HepG2 (cell line): ENCODE measurements around the gene FITM1. TPM values are rescaled to one million over a fixed set of nuclear protein-coding genes. Genes with fewer than 3 reads are reported as not detected.

ENCODE experiments used
- ARID2 ChIP-seq: sonication (generic); formaldehyde crosslinking; IDR thresholded peaks from 2 replicates; pipeline ENCODE4 v1.8.1; 2022; ENCODE audit warnings: mild to moderate bottlenecking, missing genetic modification reagents, borderline replicate concordance
- ARNTL ChIP-seq: sonication (generic); formaldehyde crosslinking; IDR thresholded peaks from 2 replicates; pipeline ENCODE4 v1.4.0; 2020; ENCODE audit warnings: mild to moderate bottlenecking, missing genetic modification reagents
- BCL6 ChIP-seq: IDR thresholded peaks from 2 replicates; pipeline ENCODE4 v1.6.1; 2016; ENCODE audit warnings: missing genetic modification reagents, missing compliant biosample characterization
- CREM ChIP-seq, 2 experiments: sonication (generic) in 1 of 2; formaldehyde crosslinking in 1 of 2; IDR thresholded peaks; 2 replicates each; pipeline versions ENCODE4 v1.4.0 to v1.6.1; 2016 to 2020; ENCODE audit warnings: antibody characterized with exemption in 1 of 2, mild to moderate bottlenecking in 1 of 2, missing genetic modification reagents in 1 of 2
- E2F5 ChIP-seq: sonication (generic); formaldehyde crosslinking; conservative IDR thresholded peaks from 2 replicates; pipeline ENCODE4 v1.4.0; 2020; ENCODE audit warnings: missing genetic modification reagents
- EHMT2 ChIP-seq: fragments of 200-600 bp; sonication (generic); IDR thresholded peaks from 2 replicates; pipeline ENCODE4 v1.7.0; 2017; ENCODE audit warnings: antibody characterized with exemption, low read depth, low read length, borderline replicate concordance
- HNRNPUL1 ChIP-seq: fragments of 200-400 bp; formaldehyde crosslinking; IDR thresholded peaks from 2 replicates; pipeline ENCODE4 v1.6.1; 2017; ENCODE audit warnings: low read depth, mild to moderate bottlenecking, low read length, moderate library complexity
- NFKBIZ ChIP-seq: IDR thresholded peaks from 2 replicates; pipeline ENCODE4 v1.6.1; 2018; ENCODE audit warnings: missing genetic modification reagents, missing compliant biosample characterization
- NONO ChIP-seq, 2 experiments: fragments of 450-650 bp in 1 of 2; sonication (generic) in 1 of 2; formaldehyde crosslinking in 1 of 2; IDR thresholded peaks in 1 of 2; conservative IDR thresholded peaks in 1 of 2; 2 replicates each; pipeline versions ENCODE4 v1.6.1 to v1.8.0; 2017 to 2022; ENCODE audit warnings: mild to moderate bottlenecking in 1 of 2, missing genetic modification reagents in 1 of 2, moderate library complexity in 1 of 2
- PRPF4 ChIP-seq: fragments of 200-400 bp; formaldehyde crosslinking; IDR thresholded peaks from 2 replicates; pipeline ENCODE4 v1.6.1; 2016; ENCODE audit warnings: low read length, low read depth; ENCODE audit not compliant: poor library complexity, severe bottlenecking
- RFXAP ChIP-seq: sonication (generic); formaldehyde crosslinking; IDR thresholded peaks from 2 replicates; pipeline ENCODE4 v1.4.0; 2020; ENCODE audit warnings: missing genetic modification reagents, borderline replicate concordance
- SIX1 ChIP-seq: sonication (generic); formaldehyde crosslinking; IDR thresholded peaks from 2 replicates; pipeline ENCODE4 v1.4.0; 2020; ENCODE audit warnings: missing genetic modification reagents, borderline replicate concordance
- YY1 ChIP-seq: IDR thresholded peaks from 2 replicates; pipeline ENCODE4 v1.6.1; 2011; ENCODE audit warnings: low read length, low read depth, moderate library complexity, mild to moderate bottlenecking; ENCODE audit not compliant: insufficient read depth, insufficient replicate concordance
- ZBTB1 ChIP-seq: sonication (generic); formaldehyde crosslinking; IDR thresholded peaks from 2 replicates; pipeline ENCODE4 v1.4.0; 2020; ENCODE audit warnings: missing genetic modification reagents, borderline replicate concordance
- ZBTB2 ChIP-seq: sonication (generic); formaldehyde crosslinking; IDR thresholded peaks from 2 replicates; pipeline ENCODE4 v1.8.0; 2022; ENCODE audit warnings: low read depth, missing genetic modification reagents
- ZFP41 ChIP-seq: sonication (generic); formaldehyde crosslinking; IDR thresholded peaks from 2 replicates; pipeline ENCODE4 v1.4.0; 2020; ENCODE audit warnings: mild to moderate bottlenecking, missing genetic modification reagents, borderline replicate concordance
- ZMYM3 ChIP-seq: sonication (generic); formaldehyde crosslinking; IDR thresholded peaks from 2 replicates; pipeline ENCODE4 v1.5.1; 2020; ENCODE audit warnings: mild to moderate bottlenecking, missing genetic modification reagents
- ZNF414 ChIP-seq: sonication (generic); formaldehyde crosslinking; IDR thresholded peaks from 2 replicates; pipeline ENCODE4 v1.5.0; 2020; ENCODE audit warnings: missing genetic modification reagents
- ZNF484 ChIP-seq: sonication (generic); formaldehyde crosslinking; IDR thresholded peaks from 2 replicates; pipeline ENCODE4 v1.5.1; 2020; ENCODE audit warnings: mild to moderate bottlenecking, low read depth, missing genetic modification reagents, borderline replicate concordance
- ZNF577 ChIP-seq: sonication (generic); formaldehyde crosslinking; IDR thresholded peaks from 2 replicates; pipeline ENCODE4 v1.4.0; 2020; ENCODE audit warnings: mild to moderate bottlenecking, low read depth, missing genetic modification reagents, borderline replicate concordance
- ZNF615 ChIP-seq: sonication (generic); formaldehyde crosslinking; IDR thresholded peaks from 2 replicates; pipeline ENCODE4 v1.5.0; 2020; ENCODE audit warnings: mild to moderate bottlenecking, missing genetic modification reagents, borderline replicate concordance
- ZNF782 ChIP-seq: sonication (generic); formaldehyde crosslinking; IDR thresholded peaks from 2 replicates; pipeline ENCODE4 v1.4.0; 2020; ENCODE audit warnings: missing genetic modification reagents, mild to moderate bottlenecking, borderline replicate concordance
- ZNF83 ChIP-seq: sonication (generic); formaldehyde crosslinking; IDR thresholded peaks from 2 replicates; pipeline ENCODE4 v1.4.0; 2020; ENCODE audit warnings: missing genetic modification reagents, mild to moderate bottlenecking, borderline replicate concordance
- ZSCAN31 ChIP-seq: sonication (generic); formaldehyde crosslinking; IDR thresholded peaks from 2 replicates; pipeline ENCODE4 v1.5.0; 2020; ENCODE audit warnings: low read depth, mild to moderate bottlenecking, missing genetic modification reagents
- ZSCAN9 ChIP-seq: IDR thresholded peaks from 2 replicates; pipeline ENCODE4 v1.6.1; 2016; ENCODE audit warnings: borderline replicate concordance
- polyA plus RNA-seq, 8 experiments: library from polyadenylated mRNA; depleted of rRNA in 3 of 8; stranded (reverse) in 7 of 8; unstranded in 1 of 8; fragments of >200 nt; fragmentation: Illumina TruSeq in 4 of 8; extraction: Trizol in 4 of 8; gene quantifications; 2 replicates each; pipeline versions ENCODE4 v1.2.1 to v1.2.3, GENCODE V29; 2011 to 2016; ENCODE audit warnings: low read depth in 4 of 8, missing spikeins in 1 of 8, mixed read lengths in 1 of 8; ENCODE audit not compliant: insufficient read depth in 1 of 8
- total RNA-seq, 5 experiments: library from RNA; depleted of rRNA; stranded (reverse); fragments of >200 nt; fragmentation: Illumina TruSeq; extraction: Trizol; gene quantifications; 2 replicates each; pipeline ENCODE4 v1.2.3, GENCODE V29; 2016; ENCODE audit warnings: low read depth in 1 of 5

The FITM1 gene
- total and polyA plus RNA-seq, 2 of the 13 experiments (the other 11 are each of a cell fraction or from before 2014, with no cell fraction given) = 2.7 to 5.8 TPM

GRCh38 chr14:24146978-24147760 lies 16.7 kb downstream of the FITM1 start, which contains the start of gene RNF31 (continued):
- TF ChIP-seq NONO (IDR thresholded peaks at IDR 0.05) (no peak), NONO (CRISPR knock-in tag; conservative IDR thresholded peaks at IDR 0.05) (no peak), RFXAP (CRISPR knock-in tag) (peak; percentile 55; the same call in 1 of the 2 replicates), BCL6 (CRISPR knock-in tag) (no peak; the same call in 1 of the 2 replicates), SIX1 (CRISPR knock-in tag) (peak; percentile 52; the same call in 1 of the 2 replicates), ZSCAN31 (CRISPR knock-in tag) (no peak; the same call in 1 of the 2 replicates), ZBTB1 (CRISPR knock-in tag) (no peak), YY1 (no peak), ZNF484 (CRISPR knock-in tag) (no peak), ZBTB2 (CRISPR knock-in tag) (no peak), ZMYM3 (CRISPR knock-in tag) (no peak), ARNTL (peak; percentile 80; the same call in 1 of the 2 replicates), HNRNPUL1 (no peak), CREM (IDR thresholded peaks at IDR 0.05) (peak; percentile 53; the same call in 1 of the 2 replicates), CREM (CRISPR knock-in tag; IDR thresholded peaks at IDR 0.05) (no peak), EHMT2 (no peak), ZNF577 (CRISPR knock-in tag) (no peak), ZNF615 (no peak), ZNF782 (peak; percentile 96; the same call in 1 of the 2 replicates), ZNF83 (CRISPR knock-in tag) (peak; percentile 84; the same call in 1 of the 2 replicates), ZSCAN9 (no peak), ARID2 (0 out of 2 replicates have a peak, but pooled peaks have one; percentile 83), E2F5 (CRISPR knock-in tag) (no peak), NFKBIZ (CRISPR knock-in tag) (peak; percentile 81), ZFP41 (CRISPR knock-in tag) (peak; percentile 78; the same call in 1 of the 2 replicates), PRPF4 (no peak), ZNF414 (CRISPR knock-in tag) (no peak)
